A673 (cell line): ENCODE measurements around the gene ZBTB20. TPM values are rescaled to one million over a fixed set of nuclear protein-coding genes. Genes with fewer than 3 reads are reported as not detected.
A peak's percentile ranks its signal among the peaks of the same experiment; 100 is the strongest.

Experiments used
- BruUV-seq: library from RNA; stranded (reverse); fragments of 400-500 nt; replicated peaks from 2 replicates; lab custom pipeline; 2021; lab: Mats Ljungman, UMichigan
- CTCF ChIA-PET: fragments of 300-600 bp; sonication (Branson Sonifier 250); formaldehyde crosslinking; loops from one replicate; lab custom pipeline; 2022; ENCODE audit warnings: antibody characterized with exemption; lab: Charles Lee
- POLR2A ChIA-PET: fragments of 300-600 bp; sonication (Branson Sonifier 250); formaldehyde crosslinking; loops from one replicate; lab custom pipeline; 2022; ENCODE audit warnings: antibody characterized with exemption; ENCODE audit not compliant: low non-redundant PET; lab: Charles Lee
- DNase-seq: peaks from one replicate; pipeline ENCODE4 v3.0.0-alpha.2; 2015; ENCODE audit warnings: low spot score
- H3K27ac ChIP-seq: fragments of 200-600 bp; sonication (generic); 2 replicates; pipeline ENCODE4 v1.5.1; 2016; ENCODE audit warnings: mixed run types, low read depth, mild to moderate bottlenecking, mixed read lengths, antibody characterized with exemption, low read length; ENCODE audit not compliant: poor library complexity, severe bottlenecking
- H3K27me3 ChIP-seq: fragments of 200-600 bp; sonication (generic); replicated peaks from 2 replicates; pipeline ENCODE4 v1.6.1; 2017; ENCODE audit warnings: mixed run types, low read depth, mild to moderate bottlenecking, mixed read lengths, antibody characterized with exemption, low read length; ENCODE audit not compliant: insufficient read depth, poor library complexity
- H3K36me3 ChIP-seq: fragments of 200-600 bp; sonication (generic); 2 replicates; pipeline ENCODE4 v1.6.1; 2016; ENCODE audit warnings: mixed run types, mild to moderate bottlenecking, mixed read lengths, antibody characterized with exemption, low read length; ENCODE audit not compliant: insufficient read depth, poor library complexity, severe bottlenecking
- H3K4me1 ChIP-seq: fragments of 200-600 bp; sonication (generic); 2 replicates; pipeline ENCODE4 v1.6.1; 2017; ENCODE audit warnings: mixed run types, mild to moderate bottlenecking, mixed read lengths, antibody characterized with exemption, low read length; ENCODE audit not compliant: insufficient read depth, poor library complexity, severe bottlenecking
- H3K4me3 ChIP-seq: fragments of 200-600 bp; sonication (generic); 2 replicates; pipeline ENCODE4 v1.5.1; 2016; ENCODE audit warnings: low read depth, mixed run types, mild to moderate bottlenecking, mixed read lengths, low read length; ENCODE audit not compliant: poor library complexity, severe bottlenecking
- H3K9me3 ChIP-seq: fragments of 200-600 bp; sonication (generic); 2 replicates; pipeline ENCODE4 v1.6.1; 2016; ENCODE audit warnings: mixed run types, low read depth, mild to moderate bottlenecking, mixed read lengths, antibody characterized with exemption, low read length; ENCODE audit not compliant: poor library complexity, severe bottlenecking
- EZH2 ChIP-seq: fragments of 200-600 bp; sonication (generic); IDR thresholded peaks from 2 replicates; pipeline ENCODE4 v1.6.1; 2017; ENCODE audit warnings: borderline replicate concordance, low read depth, mild to moderate bottlenecking, mixed read lengths, antibody characterized with exemption, low read length; ENCODE audit not compliant: poor library complexity, severe bottlenecking
- intact Hi-C: fragments of 100-400 bp; cut with micrococcal nuclease; formaldehyde crosslinking; loops from one replicate; pipeline ENCODE4 v1.10.0; 2022; ENCODE audit not compliant: unreplicated experiment
- total RNA-seq: library from RNA; stranded (reverse); gene quantifications from 2 replicates; pipeline ENCODE4 v1.2.3, GENCODE V29; 2021
- TF ChIP-seq, protein P1 (sequence below): fragments of 300-800, 200-600 bp; sonication (generic); conservative IDR thresholded peaks from 2 replicates; pipeline ENCODE4 v1.5.1; 2017; ENCODE audit warnings: low read depth, mild to moderate bottlenecking, antibody characterized with exemption, low read length, moderate library complexity, mixed read lengths

The ZBTB20 gene
- total RNA-seq, 1 experiment from 2014 or later, result 13.5 TPM

- Histone ChIP-seq H3K27me3 (no peaks in the 10 kb centered on the region), H3K27ac (no peak overlapping the region), H3K4me3 (no peak overlapping the region), H3K9me3 (no peaks in the 10 kb centered on the region), H3K36me3 (no peaks in the 10 kb centered on the region), H3K4me1 (no peaks in the 10 kb centered on the region)
- TF ChIP-seq, protein P1, sequence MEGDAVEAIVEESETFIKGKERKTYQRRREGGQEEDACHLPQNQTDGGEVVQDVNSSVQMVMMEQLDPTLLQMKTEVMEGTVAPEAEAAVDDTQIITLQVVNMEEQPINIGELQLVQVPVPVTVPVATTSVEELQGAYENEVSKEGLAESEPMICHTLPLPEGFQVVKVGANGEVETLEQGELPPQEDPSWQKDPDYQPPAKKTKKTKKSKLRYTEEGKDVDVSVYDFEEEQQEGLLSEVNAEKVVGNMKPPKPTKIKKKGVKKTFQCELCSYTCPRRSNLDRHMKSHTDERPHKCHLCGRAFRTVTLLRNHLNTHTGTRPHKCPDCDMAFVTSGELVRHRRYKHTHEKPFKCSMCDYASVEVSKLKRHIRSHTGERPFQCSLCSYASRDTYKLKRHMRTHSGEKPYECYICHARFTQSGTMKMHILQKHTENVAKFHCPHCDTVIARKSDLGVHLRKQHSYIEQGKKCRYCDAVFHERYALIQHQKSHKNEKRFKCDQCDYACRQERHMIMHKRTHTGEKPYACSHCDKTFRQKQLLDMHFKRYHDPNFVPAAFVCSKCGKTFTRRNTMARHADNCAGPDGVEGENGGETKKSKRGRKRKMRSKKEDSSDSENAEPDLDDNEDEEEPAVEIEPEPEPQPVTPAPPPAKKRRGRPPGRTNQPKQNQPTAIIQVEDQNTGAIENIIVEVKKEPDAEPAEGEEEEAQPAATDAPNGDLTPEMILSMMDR, result no peak
- TF ChIP-seq EZH2, result no peak
- no peak for DNase-seq
- CTCF ChIA-PET, result no interaction called here
- POLR2A ChIA-PET, result no interaction called here
- intact Hi-C loops, result loop anchor here (5.0 to 10.0 kb wide), 2 partner anchors 259 to 722 kb away; no protein-coding TSS in a partner anchor
- BruUV-seq, result no TSS peak
Measured at GRCh38 chr3:115086344-115086743, 60.7 kb downstream of the ZBTB20 start.

DNA sequence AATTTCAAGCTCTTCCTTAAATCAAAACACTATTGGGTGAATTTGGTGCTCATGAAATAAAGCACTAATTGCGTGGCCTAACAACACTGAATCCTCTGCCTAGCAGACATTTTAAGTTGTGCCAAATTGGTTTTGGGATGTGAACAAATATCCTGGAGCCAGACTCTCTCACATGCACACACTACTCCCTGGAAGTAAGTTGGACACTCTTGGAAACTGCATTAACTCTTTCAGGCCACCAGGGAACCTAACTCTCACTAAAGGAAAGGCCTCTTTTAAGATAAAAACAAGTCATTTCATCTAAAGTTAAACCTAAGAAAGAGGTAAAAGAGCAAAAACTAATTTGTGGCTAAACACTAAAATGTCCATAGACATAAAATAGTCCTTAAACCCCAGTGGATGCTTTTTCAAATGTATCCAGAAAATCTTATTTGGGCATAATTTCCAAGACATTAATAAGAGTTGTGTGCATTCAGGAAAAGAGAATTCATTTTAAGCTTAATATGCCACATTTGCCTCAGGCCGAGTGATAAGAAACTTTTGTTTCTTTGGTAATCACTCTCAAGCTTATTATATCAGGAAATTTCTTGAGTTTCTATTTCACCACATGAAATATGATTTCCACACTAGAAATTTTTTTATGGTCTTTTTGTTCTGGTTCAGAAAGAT, 61.8 kb downstream of the ZBTB20 start:
- no peaks in the 10 kb centered on the region for H3K9me3 ChIP-seq
- ChIA-PET CTCF (no interaction called here), POLR2A (no interaction called here)
- TF ChIP-seq, protein P1, result peak; percentile 42
- no peak for TF ChIP-seq EZH2
- no peaks in the 10 kb centered on the region for H3K27me3 ChIP-seq
- intact Hi-C loops, result loop anchor here (5.0 to 10.0 kb wide), 2 partner anchors 258 to 721 kb away; no protein-coding TSS in a partner anchor
- no peaks in the 10 kb centered on the region for H3K36me3 ChIP-seq
- no peak overlapping the region for H3K27ac ChIP-seq
- no peak overlapping the region for H3K4me3 ChIP-seq
- H3K4me1 ChIP-seq, result no peaks in the 10 kb centered on the region
- DNase-seq, result peak; percentile 28
- BruUV-seq, result no TSS peak

GRCh38 chr3:115084686-115085085, 62.4 kb downstream of the ZBTB20 start:
- BruUV-seq, result no TSS peak
- ChIA-PET POLR2A (no interaction called here), CTCF (no interaction called here)
- intact Hi-C loops, result loop anchor here (5.0 to 10.0 kb wide), 2 partner anchors 257 to 720 kb away; no protein-coding TSS in a partner anchor
- no peaks in the 10 kb centered on the region for H3K9me3 ChIP-seq
- no peaks in the 10 kb centered on the region for H3K4me1 ChIP-seq
- H3K4me3 ChIP-seq, result no peak overlapping the region
- TF ChIP-seq EZH2, result no peak
- TF ChIP-seq, protein P1, result no peak
- no peak overlapping the region for H3K27ac ChIP-seq
- no peak for DNase-seq
- no peaks in the 10 kb centered on the region for H3K36me3 ChIP-seq
- no peaks in the 10 kb centered on the region for H3K27me3 ChIP-seq
